UCSD-AML1 (cell line): ENCODE data around the gene GMDS.
A peak's percentile ranks its signal among the peaks of the same experiment; 100 is the strongest.

ENCODE experiments used
- DNase-seq: peaks from one replicate; lab custom pipeline; 2025; ENCODE audit not compliant: unreplicated experiment; lab: John Stamatoyannopoulos, UW

Gene GMDS

GRCh38 chr6:2245103-2245876, at the start of gene GMDS:
Gene GMDS (minus strand): TSS chr6:2245605.
- peak; percentile 95 for DNase-seq

GRCh38 chr6:2285510-2285909, 40.1 kb upstream of the GMDS start:
- DNase-seq: no peak

GRCh38 chr6:2275892-2276242, 30.5 kb upstream of the GMDS start:
- DNase-seq: no peak

GRCh38 chr6:2274981-2275891, 29.8 kb upstream of the GMDS start:
- no peak for DNase-seq

- DNase-seq: no peak
Observed at GRCh38 chr6:2272696-2273095, 27.3 kb upstream of the GMDS start.

- no peak for DNase-seq
Observed at GRCh38 chr6:2270054-2270453, 24.6 kb upstream of the GMDS start.

- no peak for DNase-seq
Observed at GRCh38 chr6:2266841-2267240, 21.4 kb upstream of the GMDS start.

- DNase-seq: no peak
Observed at GRCh38 chr6:2266031-2266795, 20.8 kb upstream of the GMDS start.

GRCh38 chr6:2264932-2265331, 19.5 kb upstream of the GMDS start:
- no peak for DNase-seq

- DNase-seq: no peak
Observed at GRCh38 chr6:2263896-2264295, 18.5 kb upstream of the GMDS start.

GRCh38 chr6:2259574-2259973, 14.2 kb upstream of the GMDS start:
- no peak for DNase-seq

GRCh38 chr6:2259002-2259494, 13.6 kb upstream of the GMDS start:
- no peak for DNase-seq

GRCh38 chr6:2258112-2258511, 12.7 kb upstream of the GMDS start:
- DNase-seq: no peak

- DNase-seq: no peak
Observed at GRCh38 chr6:2257363-2257762, 12.0 kb upstream of the GMDS start.

- DNase-seq: no peak
Observed at GRCh38 chr6:2254747-2255146, 9.3 kb upstream of the GMDS start.

GRCh38 chr6:2249126-2249525, 3.7 kb upstream of the GMDS start:
- no peak for DNase-seq

- DNase-seq: no peak
Observed at GRCh38 chr6:2247664-2248063, 2.3 kb upstream of the GMDS start.

- DNase-seq: peak; percentile 56
Observed at GRCh38 chr6:2245877-2246863, 765 bp upstream of the GMDS start.

- DNase-seq: no peak
Observed at GRCh38 chr6:2244261-2245102, 923 bp downstream of the GMDS start.
